ENCODE measurements around the gene RUSF1. TPM values are rescaled to one million over a fixed set of nuclear protein-coding genes. Genes with fewer than 3 reads are reported as not detected.

The RUSF1 gene
- total and polyA plus RNA-seq, 9 of the 15 experiments (the other 6 are each of a cell fraction or from before 2014, with no cell fraction given): 0.80 to 52.8 (median 27.6) TPM

GRCh38 chr16:31477220-31478216, 30.7 kb downstream of the RUSF1 start (continued):
- TF ChIP-seq ARID3B (CRISPR knock-in tag; IDR thresholded peaks at IDR 0.05; ENCODE audit: borderline replicate concordance) (0 out of 2 replicates have a peak, but pooled peaks have one; percentile 14), TCF7L2 (IDR thresholded peaks at IDR 0.05; ENCODE audit: low read depth, low read length) (no peak), ATF7 (IDR thresholded peaks at IDR 0.05) (peak; percentile 16; the same call in 1 of the 2 replicates), ZNF639 (CRISPR knock-in tag; conservative IDR thresholded peaks at IDR 0.05 in 1 of 2, IDR thresholded peaks at IDR 0.05 in 1 of 2) (0 out of 4 replicates have a peak, but pooled peaks of 1 of the 2 experiments have one; percentile 49), JUND (IDR thresholded peaks at IDR 0.05; ENCODE audit: borderline replicate concordance, low read depth, low read length) (peak; percentile 17; the same call in 1 of the 2 replicates), JUND (tag; IDR thresholded peaks at IDR 0.05; ENCODE audit: borderline replicate concordance, low read depth, low read length) (peak; percentile 40; the same call in 1 of the 3 replicates), MAX (CRISPR knock-in tag; IDR thresholded peaks at IDR 0.05) (peak; percentile 81; the same call in 1 of the 2 replicates), FOXJ2 (tag; IDR thresholded peaks at IDR 0.05) (no peak), KAT8 (IDR thresholded peaks at IDR 0.05; ENCODE audit: low read depth) (no peak), ETV5 (CRISPR knock-in tag; IDR thresholded peaks at IDR 0.05; ENCODE audit: low read depth) (no peak), CTBP1 (IDR thresholded peaks at IDR 0.05; ENCODE audit: borderline replicate concordance) (peak; percentile 55), ZNF217 (CRISPR knock-in tag; IDR thresholded peaks at IDR 0.05) (no peak), ZC3H8 (IDR thresholded peaks at IDR 0.05) (no peak), ATF4 (CRISPR knock-in tag; IDR thresholded peaks at IDR 0.05) (no peak), CBFB (CRISPR knock-in tag; IDR thresholded peaks at IDR 0.05) (peak; percentile 79; the same call in 1 of the 2 replicates), SAFB (IDR thresholded peaks at IDR 0.05; ENCODE audit: borderline replicate concordance, low read depth, low read length) (peak; percentile 80), GTF2A2 (tag; IDR thresholded peaks at IDR 0.05) (no peak), ZBTB43 (CRISPR knock-in tag; IDR thresholded peaks at IDR 0.05) (no peak), ZNF184 (CRISPR knock-in tag; IDR thresholded peaks at IDR 0.05) (no peak), HNRNPK (IDR thresholded peaks at IDR 0.05; ENCODE audit: low read depth, low read length, poor library complexity, severe bottlenecking) (no peak)

Measured in K562 (cell line).